H1 (cell line): ENCODE measurements around the gene CELF2. TPM values are rescaled to one million over a fixed set of nuclear protein-coding genes. Genes with fewer than 3 reads are reported as not detected.

Experiments
- CTCF ChIA-PET: fragments of 300-600 bp; sonication (Branson Sonifier 250); formaldehyde crosslinking; loops from one replicate; lab custom pipeline; 2021; ENCODE audit not compliant: partially characterized antibody; lab: Charles Lee
- POLR2A ChIA-PET: fragments of 300-600 bp; sonication (Branson Sonifier 250); formaldehyde crosslinking; loops from one replicate; lab custom pipeline; 2021; ENCODE audit warnings: inconsistent platforms; ENCODE audit not compliant: partially characterized antibody; lab: Charles Lee
- DNase-seq, 2 experiments: peaks; one replicate each; pipeline versions ENCODE4 v3.0.0 to v3.0.0-alpha.2; 2010 to 2022; ENCODE audit warnings: low spot score in 2 of 2, low read depth in 1 of 2, mixed read lengths in 1 of 2
- FAIRE-seq: peaks from 2 replicates; lab custom pipeline; 2011; peaks lifted over from hg19 to GRCh38; lab: Jason Lieb, UNC
- H2AFZ ChIP-seq: 2 replicates; pipeline ENCODE4 v1.8.1; 2012; ENCODE audit warnings: low read length, inconsistent platforms
- H2AK5ac ChIP-seq: 2 replicates; pipeline ENCODE4 v1.6.1; 2013; ENCODE audit warnings: low read depth, low read length
- H2BK120ac ChIP-seq: replicated peaks from 2 replicates; pipeline ENCODE3; 2013; ENCODE audit warnings: low read depth, low read length, inconsistent platforms
- H2BK12ac ChIP-seq: 2 replicates; pipeline ENCODE4 v1.6.1; 2013; ENCODE audit warnings: low read depth, low read length
- H2BK15ac ChIP-seq: 2 replicates; pipeline ENCODE4 v1.6.1; 2013; ENCODE audit warnings: low read length
- H2BK20ac ChIP-seq: 2 replicates; pipeline ENCODE4 v1.6.1; 2013; ENCODE audit warnings: low read length
- H2BK5ac ChIP-seq: 2 replicates; pipeline ENCODE4 v1.6.1; 2013; ENCODE audit warnings: low read depth, low read length
- H3K14ac ChIP-seq: 2 replicates; pipeline ENCODE4 v1.6.1; 2013; ENCODE audit warnings: inconsistent platforms; ENCODE audit not compliant: insufficient read length
- H3K18ac ChIP-seq: 2 replicates; pipeline ENCODE4 v1.6.1; 2013; ENCODE audit warnings: low read length; ENCODE audit errors: extremely low read depth
- H3K23ac ChIP-seq: 2 replicates; pipeline ENCODE4 v1.6.1; 2013; ENCODE audit warnings: inconsistent platforms; ENCODE audit not compliant: insufficient read length
- H3K23me2 ChIP-seq: 2 replicates; pipeline ENCODE4 v1.6.1; 2013; ENCODE audit warnings: low read depth, low read length
- H3K27ac ChIP-seq: 2 replicates; pipeline ENCODE4 v1.6.1; 2011; ENCODE audit warnings: low read depth, low read length, inconsistent platforms
- H3K27me3 ChIP-seq, 4 experiments: replicated peaks in 1 of 4; 1 replicate in 1 of 4; 2 replicates in 3 of 4; pipeline versions ENCODE4 v1.6.1 to v1.8.1; 2011 to 2013; ENCODE audit warnings: low read length in 3 of 4, mild to moderate bottlenecking in 3 of 4, inconsistent platforms in 2 of 4, mixed read lengths in 2 of 4, moderate library complexity in 1 of 4; ENCODE audit not compliant: control insufficient read depth in 3 of 4, insufficient read depth in 3 of 4; ENCODE audit errors: extremely low read depth in 1 of 4
- H3K36me3 ChIP-seq, 4 experiments: 2 replicates each; pipeline versions ENCODE4 v1.6.1 to v1.8.1; 2011 to 2013; ENCODE audit warnings: mild to moderate bottlenecking in 4 of 4, low read length in 3 of 4, moderate library complexity in 2 of 4, control low read depth in 1 of 4, inconsistent platforms in 1 of 4; ENCODE audit not compliant: insufficient read depth in 4 of 4, control insufficient read depth in 2 of 4
- H3K4ac ChIP-seq: replicated peaks from 2 replicates; pipeline ENCODE3; 2013; ENCODE audit warnings: low read length, low read depth, mixed read lengths, inconsistent platforms; ENCODE audit not compliant: insufficient read length
- H3K4me1 ChIP-seq, 4 experiments: replicated peaks in 1 of 4; 1 replicate in 1 of 4; 2 replicates in 3 of 4; pipeline versions ENCODE4 v1.6.1 to v1.8.1; 2011 to 2013; ENCODE audit warnings: low read length in 3 of 4, inconsistent platforms in 2 of 4, mixed read lengths in 1 of 4; ENCODE audit not compliant: insufficient read depth in 4 of 4, control insufficient read depth in 3 of 4
- H3K4me2 ChIP-seq, 2 experiments: 2 replicates each; pipeline versions ENCODE4 v1.6.1 to v1.8.1; 2011 to 2013; ENCODE audit warnings: low read depth in 2 of 2, low read length in 2 of 2, control low read depth in 1 of 2, inconsistent platforms in 1 of 2, mild to moderate bottlenecking in 1 of 2; ENCODE audit not compliant: insufficient read depth in 1 of 2
- H3K4me3 ChIP-seq, 4 experiments: fragments of 200-600, 300-600 bp in 1 of 4; sonication (generic), shearing (Covaris generic), sonication (Bioruptor Twin) in 1 of 4; 2 replicates each; pipeline versions ENCODE4 v1.5.1 to v1.8.1; 2011 to 2016; ENCODE audit warnings: low read length in 4 of 4, low read depth in 3 of 4, control low read depth in 2 of 4, inconsistent platforms in 2 of 4, mild to moderate bottlenecking in 2 of 4, mixed read lengths in 1 of 4, moderate library complexity in 1 of 4; ENCODE audit not compliant: insufficient read depth in 2 of 4; ENCODE audit errors: extremely low read depth in 1 of 4
- H3K56ac ChIP-seq: replicated peaks from 2 replicates; pipeline ENCODE3; 2013; ENCODE audit warnings: low read depth, mild to moderate bottlenecking, mixed read lengths, low read length, inconsistent platforms; ENCODE audit not compliant: insufficient read length
- H3K79me1 ChIP-seq: 2 replicates; pipeline ENCODE4 v1.6.1; 2013; ENCODE audit warnings: low read depth, low read length, control low read depth
- H3K79me2 ChIP-seq, 2 experiments: 2 replicates each; pipeline versions ENCODE4 v1.6.1 to v1.8.1; 2012 to 2013; ENCODE audit warnings: low read length in 2 of 2, mild to moderate bottlenecking in 2 of 2, inconsistent platforms in 1 of 2; ENCODE audit not compliant: insufficient read depth in 2 of 2, control insufficient read depth in 1 of 2
- H3K9ac ChIP-seq, 4 experiments: replicated peaks in 1 of 4; 1 replicate in 1 of 4; 2 replicates in 3 of 4; pipeline versions ENCODE4 v1.6.1 to v1.8.1; 2011 to 2013; ENCODE audit warnings: low read depth in 3 of 4, low read length in 3 of 4, control low read depth in 2 of 4, mild to moderate bottlenecking in 2 of 4, moderate library complexity in 2 of 4, inconsistent platforms in 1 of 4; ENCODE audit errors: extremely low read depth in 1 of 4
- H3K9me3 ChIP-seq, 2 experiments: 2 replicates each; pipeline versions ENCODE4 v1.6.1 to v1.8.1; 2012 to 2013; ENCODE audit warnings: mild to moderate bottlenecking in 2 of 2, moderate library complexity in 2 of 2, control low read depth in 1 of 2, inconsistent platforms in 1 of 2, low read depth in 1 of 2, low read length in 1 of 2, mixed read lengths in 1 of 2; ENCODE audit not compliant: insufficient read depth in 2 of 2
- H4K20me1 ChIP-seq, 2 experiments: replicated peaks in 1 of 2; 2 replicates each; pipeline versions ENCODE3 to v1.8.1; 2011 to 2013; ENCODE audit warnings: inconsistent platforms in 2 of 2, low read length in 2 of 2, mild to moderate bottlenecking in 1 of 2; ENCODE audit not compliant: insufficient read depth in 2 of 2, control insufficient read depth in 1 of 2
- H4K5ac ChIP-seq: 2 replicates; pipeline ENCODE4 v1.6.1; 2013; ENCODE audit warnings: low read length, low read depth, mixed read lengths, inconsistent platforms; ENCODE audit not compliant: insufficient read length
- H4K8ac ChIP-seq: 2 replicates; pipeline ENCODE4 v1.8.0; 2013; ENCODE audit warnings: mild to moderate bottlenecking, moderate library complexity, low read length, inconsistent platforms; ENCODE audit not compliant: insufficient read depth; ENCODE audit errors: extremely low read depth
- H4K91ac ChIP-seq: replicated peaks from 2 replicates; pipeline ENCODE3; 2013; ENCODE audit warnings: low read length, mixed read lengths, inconsistent platforms; ENCODE audit not compliant: insufficient read length
- BACH1 ChIP-seq: IDR thresholded peaks from 2 replicates; pipeline ENCODE4 v1.6.1; 2012; ENCODE audit warnings: low read length, improper control_type of control experiment
- GTF2F1 ChIP-seq: IDR thresholded peaks from 2 replicates; pipeline ENCODE4 v1.6.1; 2012; ENCODE audit warnings: low read depth, low read length, improper control_type of control experiment, borderline replicate concordance
- RAD21 ChIP-seq, 2 experiments: IDR thresholded peaks in 1 of 2; conservative IDR thresholded peaks in 1 of 2; 2 replicates each; pipeline ENCODE4 v1.6.1; 2011; ENCODE audit warnings: low read depth in 2 of 2, low read length in 2 of 2, improper control_type of control experiment in 1 of 2, inconsistent platforms in 1 of 2, mild to moderate bottlenecking in 1 of 2, moderate library complexity in 1 of 2
- TCF12 ChIP-seq: IDR thresholded peaks from 2 replicates; pipeline ENCODE4 v1.6.1; 2011; ENCODE audit warnings: low read depth, mild to moderate bottlenecking, low read length
- WGBS, 2 experiments: shearing (Covaris generic) in 1 of 2; methylation state at CpG; one replicate each; pipeline versions ENCODE4 v1.1.6 to v1.1.7; 2013 to 2015; ENCODE audit warnings: low lambda C conversion rate in 2 of 2, mixed read lengths in 2 of 2, inconsistent platforms in 1 of 2, low coverage in 1 of 2, missing lambda C conversion rate in 1 of 2; ENCODE audit not compliant: insufficient replicate concordance in 2 of 2, insufficient coverage in 1 of 2, insufficient read length in 1 of 2; ENCODE audit errors: extremely low coverage in 1 of 2, missing lambda C conversion rate in 1 of 2; 5-methylcytosine and 5-hydroxymethylcytosine counted together
- polyA plus RNA-seq, 7 experiments: library from polyadenylated mRNA; depleted of rRNA in 3 of 7; stranded (reverse) in 5 of 7; unstranded in 2 of 7; fragments of >200 nt in 5 of 7; fragments of 200-250 nt in 2 of 7; gene quantifications; 1 replicate in 5 of 7; 2 replicates in 1 of 7; 4 replicates in 1 of 7; pipeline versions ENCODE4 v1.2.1 to v1.2.3, GENCODE V29; 2011 to 2013; ENCODE audit warnings: missing spikeins in 2 of 7, mixed read lengths in 2 of 7
- total RNA-seq: library from RNA; stranded (reverse); fragmentation: NEBNext Ultra II Directional; extraction: Animal tissue kit (Norgen Biotek cat#: 25700); gene quantifications from 2 replicates; pipeline ENCODE4 v1.2.1, GENCODE V29; 2021

Gene CELF2
- total and polyA plus RNA-seq, 2 of the 8 experiments (the other 6 are each of a cell fraction or from before 2014, with no cell fraction given): 18.3 to 22.7 TPM

GRCh38 chr10:11234857-11235531 is 217.3 kb downstream of the CELF2 start:
- DNase-seq (no peak), FAIRE-seq (no peak)
- Histone ChIP-seq H3K4ac (no peak overlapping the region), H2BK15ac (no peak overlapping the region), H3K27me3 (no peaks in the 10 kb centered on the region), H3K23me2 (no peaks in the 10 kb centered on the region), H4K20me1 (peaks cover 0 to 1% of the 10 kb centered on the region in 2 experiments), H3K79me2 (no peaks in the 10 kb centered on the region), H3K4me2 (no peak overlapping the region), H2AK5ac (no peak overlapping the region), H2BK5ac (no peak overlapping the region), H2BK120ac (no peak overlapping the region), H3K4me3 (no peak overlapping the region), H3K9me3 (no peaks in the 10 kb centered on the region), H4K91ac (no peak overlapping the region), H4K8ac (no peak overlapping the region), H3K9ac (no peak overlapping the region), H2BK12ac (no peak overlapping the region), H3K14ac (no peak overlapping the region), H3K79me1 (no peaks in the 10 kb centered on the region), H3K23ac (no peak overlapping the region), H3K4me1 (no peaks in the 10 kb centered on the region), H3K56ac (no peak overlapping the region), H3K27ac (no peak overlapping the region), H3K18ac (no peak overlapping the region), H2BK20ac (no peak overlapping the region), H3K36me3 (no peaks in the 10 kb centered on the region), H2AFZ (no peak overlapping the region), H4K5ac (no peak overlapping the region)
- WGBS, 2 experiments: 90% methylated on average over 6 of the region's 6 CpGs; no CpG with 5 or more reads in 1 of the 2 experiments
- ChIA-PET POLR2A (no interaction called here), CTCF (interaction anchor here (0.9 kb wide), 1 partner anchor 11 kb away, joined by 4 read pairs; no protein-coding TSS in a partner anchor)
- TF ChIP-seq GTF2F1 (no peak), RAD21 (IDR thresholded peaks at IDR 0.05 in 1 of 2, conservative IDR thresholded peaks at IDR 0.05 in 1 of 2; ENCODE audit: low read depth in 2 of 2, low read length in 2 of 2) (no peak), TCF12 (no peak), BACH1 (no peak)
